GM18508 (cell line): ENCODE results near the gene ARHGAP10.
"Not testable (repeated sequence)": the region's sequence is repeated elsewhere in the genome, so short reads cannot be mapped to it uniquely, and the experiment has no call there.

Experiments
- ATAC-seq: cut with Tn5 transposase; IDR thresholded peaks from one replicate; pipeline ENCODE4 v1.9.1; 2021; ENCODE audit warnings: moderate number of reproducible peaks; ENCODE audit not compliant: insufficient read depth, unreplicated experiment

ARHGAP10 gene

GRCh38 chr4:148072789-148073188 is 340.9 kb downstream of the ARHGAP10 start:
- no peak for ATAC-seq

- no peak for ATAC-seq
Measured at GRCh38 chr4:148073349-148073748, 341.5 kb downstream of the ARHGAP10 start.

GRCh38 chr4:148074462-148074861 is 342.6 kb downstream of the ARHGAP10 start:
- no peak for ATAC-seq

- ATAC-seq = no peak
Measured at GRCh38 chr4:148075438-148075837, 343.6 kb downstream of the ARHGAP10 start.

- no peak for ATAC-seq
Measured at GRCh38 chr4:148076964-148077363, 345.1 kb downstream of the ARHGAP10 start.

GRCh38 chr4:148077581-148077980 is 345.7 kb downstream of the ARHGAP10 start:
- no peak for ATAC-seq

- ATAC-seq = no peak
Measured at GRCh38 chr4:148078061-148078460, 346.2 kb downstream of the ARHGAP10 start.

GRCh38 chr4:148079961-148080360 is 348.1 kb downstream of the ARHGAP10 start:
- ATAC-seq = no peak

- ATAC-seq = no peak
Measured at GRCh38 chr4:148081267-148081666, 349.4 kb downstream of the ARHGAP10 start.

- ATAC-seq = no peak
Measured at GRCh38 chr4:148081745-148082144, 349.9 kb downstream of the ARHGAP10 start.

GRCh38 chr4:148083073-148083472 is 351.2 kb downstream of the ARHGAP10 start:
- not testable (repeated sequence) for ATAC-seq

- no peak for ATAC-seq
Measured at GRCh38 chr4:148089624-148090023, 357.7 kb downstream of the ARHGAP10 start.

GRCh38 chr4:148090029-148090428 is 358.1 kb downstream of the ARHGAP10 start:
- ATAC-seq = no peak

GRCh38 chr4:148090503-148091476 is 358.9 kb downstream of the ARHGAP10 start:
- ATAC-seq = no peak

GRCh38 chr4:148091896-148092295 is 360.0 kb downstream of the ARHGAP10 start:
- no peak for ATAC-seq

GRCh38 chr4:148092316-148093014 is 360.6 kb downstream of the ARHGAP10 start:
- no peak for ATAC-seq

- ATAC-seq = no peak
Measured at GRCh38 chr4:148093065-148093464, 361.2 kb downstream of the ARHGAP10 start.

GRCh38 chr4:148094149-148094548 is 362.3 kb downstream of the ARHGAP10 start:
- ATAC-seq = no peak

GRCh38 chr4:148095346-148095923 is 363.5 kb downstream of the ARHGAP10 start:
- ATAC-seq = no peak

GRCh38 chr4:148097801-148098200 is 365.9 kb downstream of the ARHGAP10 start:
- no peak for ATAC-seq

- ATAC-seq = no peak
Measured at GRCh38 chr4:148101235-148101634, 369.3 kb downstream of the ARHGAP10 start.
